ENCODE results near the gene CD4. TPM values are rescaled to one million over a fixed set of nuclear protein-coding genes. Genes with fewer than 3 reads are reported as not detected.
A peak's percentile ranks its signal among the peaks of the same experiment; 100 is the strongest.

CD4 gene
- total and polyA plus RNA-seq, 2 donors (not counting 3 experiments of a cell fraction or from before 2014, with no cell fraction given), result not detected

- DNase-seq (ENCODE audit: low read depth, low spot score), result peak; percentile 99
- peak; percentile 100 for FAIRE-seq
- Histone ChIP-seq H3K4me3 (replicated peaks in 1 of 3; ENCODE audit: insufficient read depth in 1 of 3, low read depth in 1 of 3, low read length in 3 of 3) (peak within 1 kb of the TSS; percentile 52 to 76 (median 72)), H3K79me2 (ENCODE audit: control insufficient read depth, insufficient read depth, low read length) (peaks cover 16% of the 10 kb centered on the region), H3K27ac (ENCODE audit: insufficient read depth, low read depth, low read length) (peak within 1 kb of the TSS; percentile 98), H4K20me1 (replicated peaks; ENCODE audit: control insufficient read depth, extremely low read depth, insufficient read depth, low read length) (no peaks in the 10 kb centered on the region), H3K9me1 (replicated peaks; ENCODE audit: control insufficient read depth, extremely low read depth, insufficient read depth, low read length) (no peaks in the 10 kb centered on the region), H3K9ac (replicated peaks; ENCODE audit: extremely low read depth, insufficient read depth, low read length) (peak within 1 kb of the TSS; percentile 96), H3K36me3 (ENCODE audit: control insufficient read depth in 2 of 2, extremely low read depth in 1 of 2, insufficient read depth in 2 of 2, low read length in 2 of 2) (peaks cover 16 to 26% of the 10 kb centered on the region in 2 experiments), H3K9me3 (replicated peaks; ENCODE audit: control insufficient read depth, insufficient read depth, low read length) (no peaks in the 10 kb centered on the region), H3K4me2 (ENCODE audit: insufficient read depth, low read length) (peak within 1 kb of the TSS; percentile 55), H3K4me1 (ENCODE audit: control insufficient read depth, extremely low read depth, insufficient read depth, low read length) (peaks cover 10% of the 10 kb centered on the region), H2AFZ (ENCODE audit: low read depth, low read length) (peak within 1 kb of the TSS; percentile 87), H3K27me3 (ENCODE audit: control insufficient read depth in 2 of 2, insufficient read depth in 2 of 2, low read length in 2 of 2) (no peaks in the 10 kb centered on the region)
- ChIA-PET POLR2A (interaction anchor here (0.5 to 3.1 kb wide), 15 partner anchors 10 to 328 kb away, joined by 3 to 43 read pairs (median 4); partner anchors contain the start of genes COPS7A, GPR162, PTMS and SPSB2), CTCF (interaction anchor here (0.5 to 6.1 kb wide), 31 partner anchors 10 to 157 kb away, joined by 3 to 234 read pairs (median 9); partner anchors contain the start of genes CD4, CDCA3, COPS7A and GPR162)
- BruUV-seq (replicated peaks), result TSS peak; percentile 63
- dilution Hi-C loops (cut with MboI; ENCODE audit: extremely low pct_ligation_motif_present, low sequenced_read_pairs), result no loop called here
- intact Hi-C loops (cut with micrococcal nuclease), result loop anchor here (1.0 kb wide), 8 partner anchors 11 to 119 kb away; partner anchors contain the start of genes CDCA3, COPS7A and ZNF384
- TF ChIP-seq MYC (IDR thresholded peaks at IDR 0.05; ENCODE audit: low read depth, low read length), result no peak
- TF ChIP-seq EZH2 (IDR thresholded peaks at IDR 0.05; ENCODE audit: borderline replicate concordance, low read depth, low read length, severe bottlenecking), result no peak
- no peak for TF ChIP-seq FOS (IDR thresholded peaks at IDR 0.05; ENCODE audit: borderline replicate concordance, insufficient read depth, low read length)
- peak; percentile 62 for TF ChIP-seq POLR2A (IDR thresholded peaks at IDR 0.05; ENCODE audit: low read depth, low read length)
- TF ChIP-seq MAX (IDR thresholded peaks at IDR 0.05; ENCODE audit: insufficient read depth, insufficient read length), result no peak
- TF ChIP-seq GATA2 (IDR thresholded peaks at IDR 0.05; ENCODE audit: insufficient read depth, insufficient read length, low read depth, low read length), result no peak
- TF ChIP-seq JUN (IDR thresholded peaks at IDR 0.05; ENCODE audit: borderline replicate concordance, insufficient read depth, insufficient read length, low read depth), result no peak
- TF ChIP-seq POLR2AphosphoS5 (IDR thresholded peaks at IDR 0.05; ENCODE audit: insufficient read depth, low read depth, low read length), result peak; percentile 64
- peak in 1 of 2 donors; percentile 98 for TF ChIP-seq CTCF (IDR thresholded peaks at IDR 0.05; ENCODE audit: extremely low read depth in 1 of 2, insufficient read depth in 1 of 2, low read depth in 1 of 2, low read length in 2 of 2)
Measured at GRCh38 chr12:6752921-6753771, 36.2 kb upstream of the CD4 start, which contains the start of gene MLF2. TSS of gene MLF2 (minus strand) at chr12:6753141. CDS start at chr12:6752334, 807 bp downstream.
